HuH-7.5 (cell line): ENCODE results near the gene TNFRSF25.
A peak's percentile ranks its signal among the peaks of the same experiment; 100 is the strongest.
"Not testable (repeated sequence)": the region's sequence is repeated elsewhere in the genome, so short reads cannot be mapped to it uniquely, and the experiment has no call there.

ENCODE experiments used
- DNase-seq: peaks from one replicate; pipeline ENCODE4 v3.0.0; 2011; ENCODE audit warnings: low spot score

The TNFRSF25 gene

DNA sequence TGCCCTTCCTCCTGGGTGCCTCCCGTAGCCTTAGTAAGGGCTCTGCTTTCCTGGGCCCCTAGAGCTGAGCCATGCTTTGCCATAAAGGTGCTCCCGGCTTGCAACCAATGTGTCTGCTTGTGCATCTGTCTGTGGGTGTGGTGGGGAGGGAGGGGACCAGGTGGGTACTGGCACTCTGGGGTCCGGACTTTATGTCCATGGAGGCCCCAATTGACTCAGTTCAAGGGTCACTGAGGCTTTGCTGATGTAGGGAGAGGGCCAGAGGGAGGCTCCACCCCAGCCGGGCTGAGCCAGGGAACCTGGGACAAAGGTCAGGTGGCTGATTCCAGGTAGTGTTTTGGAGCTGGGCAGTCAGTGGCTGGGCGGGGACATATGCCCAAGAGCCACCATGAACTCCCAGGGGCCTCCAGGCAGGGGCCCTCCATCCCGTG, 15.0 kb downstream of the TNFRSF25 start:
- peak; percentile 89 for DNase-seq

DNA sequence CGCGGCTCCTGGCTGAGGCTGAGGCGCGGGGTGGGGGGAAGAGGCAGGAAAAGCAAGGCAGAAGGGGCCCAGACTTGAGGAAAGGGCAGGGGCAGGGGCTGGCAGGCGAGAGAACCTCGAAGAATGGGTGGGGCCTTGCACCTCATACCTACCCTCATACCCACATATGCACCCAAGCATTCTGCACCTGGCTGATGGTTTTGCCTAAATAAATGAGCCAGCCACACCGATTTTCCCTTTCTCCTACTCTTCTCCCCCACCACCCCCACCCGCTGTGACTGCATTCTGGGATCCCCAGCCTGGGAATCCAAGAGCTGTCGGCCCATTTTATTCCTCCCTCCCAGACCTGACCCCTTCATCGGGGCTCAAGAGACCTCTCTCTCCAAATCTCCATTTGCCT, 15.5 kb downstream of the TNFRSF25 start:
- DNase-seq: not testable (repeated sequence)

GRCh38 chr1:6450005-6450450, 15.9 kb downstream of the TNFRSF25 start:
- no peak for DNase-seq

GRCh38 chr1:6448749-6449631, 17.0 kb downstream of the TNFRSF25 start:
- DNase-seq: no peak

GRCh38 chr1:6447818-6448748, 17.9 kb downstream of the TNFRSF25 start:
- no peak for DNase-seq

DNA sequence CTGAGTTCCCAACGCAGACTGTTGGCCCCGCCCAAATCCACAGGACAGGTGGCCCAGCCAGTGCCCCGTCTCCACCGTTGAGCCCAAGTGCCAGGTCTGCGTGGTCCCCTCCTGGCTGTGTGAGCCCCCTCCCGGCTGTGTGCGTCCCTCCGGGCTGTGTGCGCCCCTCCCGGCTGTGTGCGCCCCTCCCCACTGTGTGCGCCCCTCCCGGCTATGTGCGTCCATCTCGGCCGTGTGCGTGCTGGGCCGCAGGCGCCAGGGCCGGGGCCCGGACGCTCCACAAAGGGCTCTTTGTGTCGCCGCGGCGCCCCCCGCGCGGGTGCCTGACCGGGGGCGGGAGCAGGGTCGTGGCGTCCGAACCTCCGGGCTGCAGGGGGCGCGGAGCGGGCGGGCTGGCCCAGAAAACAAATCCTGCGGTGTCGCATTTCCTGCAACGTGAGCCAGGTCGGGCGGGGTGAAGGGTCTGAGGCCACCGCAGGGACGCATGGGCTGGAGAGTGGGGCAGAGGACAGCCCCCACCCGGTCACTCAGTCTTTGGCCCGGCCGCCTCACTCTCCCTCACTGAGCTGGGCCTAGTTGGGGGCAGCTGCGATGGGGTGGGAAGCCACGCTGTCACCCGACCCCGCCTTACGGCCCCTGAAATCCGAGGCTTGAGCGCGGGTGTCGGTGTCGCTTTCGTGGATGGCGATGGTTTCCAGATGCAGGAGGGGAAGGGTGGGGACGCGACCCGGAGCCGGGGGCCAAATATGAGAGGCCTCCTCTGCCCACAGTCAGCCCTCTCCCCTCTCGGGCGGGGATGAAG, 18.8 kb downstream of the TNFRSF25 start:
- no peak for DNase-seq

DNA sequence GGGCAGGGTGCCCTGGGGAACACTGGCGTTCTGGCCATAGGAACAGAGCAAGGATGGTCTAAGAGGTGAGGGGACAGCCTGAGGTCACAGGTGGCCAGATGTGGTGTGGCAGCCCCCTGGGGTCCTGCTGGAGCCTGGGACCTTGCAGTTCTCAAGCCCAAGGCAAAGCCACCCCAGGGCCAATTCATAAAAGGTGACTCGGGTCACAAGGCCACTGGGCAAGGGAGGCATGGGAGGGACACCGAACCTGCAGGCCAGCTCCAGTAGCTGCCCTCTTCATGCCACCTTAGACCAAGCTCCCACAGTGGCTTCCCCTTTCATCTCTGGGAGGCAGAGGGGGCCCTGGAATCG, 19.3 kb downstream of the TNFRSF25 start:
- DNase-seq: no peak

- DNase-seq: not testable (repeated sequence)
Observed at GRCh38 chr1:6445929-6446328, 20.0 kb downstream of the TNFRSF25 start.

DNA sequence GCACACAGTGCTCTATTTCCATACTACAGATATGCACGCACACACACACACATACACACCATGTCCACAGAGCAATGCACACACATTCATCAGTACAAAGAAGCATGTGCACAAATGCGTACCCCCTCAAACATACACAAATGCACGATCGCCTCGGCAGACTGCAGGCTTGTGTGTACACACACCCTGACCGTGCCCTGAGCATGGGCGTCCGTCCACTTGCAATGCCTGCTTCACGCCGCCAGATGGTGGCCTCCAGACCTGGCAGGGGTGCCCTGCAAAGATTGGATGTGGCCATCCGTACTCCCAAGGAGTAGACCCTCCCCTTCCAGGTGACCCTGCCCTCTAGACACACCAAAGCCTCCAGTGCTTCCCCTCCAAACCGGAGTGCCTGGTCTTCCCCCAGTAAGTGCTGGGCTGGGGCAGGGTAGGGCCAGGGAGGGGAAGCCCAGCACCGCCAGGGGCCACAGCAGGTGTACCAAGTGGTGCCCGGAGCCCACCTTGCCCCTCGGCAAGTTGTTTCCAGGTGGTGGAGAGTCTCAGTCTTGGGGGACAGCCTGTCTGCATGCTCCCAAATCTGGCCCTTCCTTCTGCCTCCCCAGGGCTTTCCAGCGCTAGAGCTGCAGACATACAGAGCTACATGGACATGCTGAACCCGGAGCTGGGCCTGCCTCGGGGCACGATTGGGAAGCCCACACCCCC, 20.8 kb downstream of the TNFRSF25 start:
- DNase-seq: no peak

GRCh38 chr1:6444377-6444776, 21.6 kb downstream of the TNFRSF25 start:
- DNase-seq: no peak

- DNase-seq: no peak
Observed at GRCh38 chr1:6443339-6444115, 22.4 kb downstream of the TNFRSF25 start.

DNA sequence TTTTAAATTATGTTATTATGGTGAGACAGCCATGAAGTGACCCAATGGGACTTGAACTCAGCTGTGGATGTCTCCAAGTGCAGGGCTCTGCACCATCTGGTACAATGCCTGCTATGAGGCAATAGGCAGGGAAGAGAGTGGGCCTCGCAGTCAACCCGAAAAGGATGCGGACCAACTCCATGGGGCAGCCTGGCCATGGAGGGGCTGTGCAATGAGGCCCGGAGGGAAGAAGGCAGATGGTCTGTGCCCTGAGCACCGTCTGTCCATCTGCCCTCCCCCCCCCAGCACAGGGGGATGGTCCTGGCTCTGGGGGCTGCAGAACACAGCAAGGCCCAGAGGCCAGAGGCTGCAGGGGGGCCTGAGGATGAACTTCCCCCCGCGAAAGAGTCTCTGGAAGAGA, 24.4 kb downstream of the TNFRSF25 start:
- DNase-seq: no peak

- DNase-seq: peak; percentile 69
Observed at GRCh38 chr1:6440198-6441126, 25.5 kb downstream of the TNFRSF25 start.

GRCh38 chr1:6438047-6438525, 27.9 kb downstream of the TNFRSF25 start:
- DNase-seq: peak; percentile 91

DNA sequence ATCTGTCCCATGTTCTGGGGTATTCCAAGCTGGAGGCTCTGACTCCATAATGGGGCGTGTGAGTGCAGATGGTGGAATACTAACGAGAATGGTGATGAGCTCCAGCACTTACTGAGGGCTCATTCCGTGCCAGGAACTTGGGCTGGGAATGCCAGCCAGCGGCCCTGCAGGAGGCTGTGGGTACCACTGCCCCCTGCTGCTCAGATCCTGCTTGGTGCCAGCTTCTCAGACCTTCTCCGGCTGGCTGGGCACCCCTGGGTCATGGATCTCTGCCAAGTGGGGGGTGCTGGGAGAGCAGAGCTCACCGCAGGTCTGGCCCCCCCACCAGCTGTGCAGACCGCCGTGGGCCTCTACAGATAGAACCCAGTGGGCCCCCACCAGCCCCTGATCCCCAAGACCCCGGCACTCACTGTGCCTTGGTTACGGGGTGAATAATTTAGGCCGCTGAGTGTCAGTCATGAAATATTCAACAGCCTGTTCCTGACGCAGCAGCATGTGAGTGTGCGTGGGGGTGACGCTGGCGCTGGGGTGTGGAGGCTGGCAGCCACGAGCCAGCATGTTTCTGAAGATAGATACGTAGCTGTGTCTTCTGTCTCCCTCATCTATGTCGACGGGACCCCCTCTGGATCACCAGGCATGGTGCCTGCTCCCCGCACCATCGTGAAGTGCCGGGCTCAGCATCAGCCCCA, 28.8 kb downstream of the TNFRSF25 start:
- DNase-seq: not testable (repeated sequence)

DNA sequence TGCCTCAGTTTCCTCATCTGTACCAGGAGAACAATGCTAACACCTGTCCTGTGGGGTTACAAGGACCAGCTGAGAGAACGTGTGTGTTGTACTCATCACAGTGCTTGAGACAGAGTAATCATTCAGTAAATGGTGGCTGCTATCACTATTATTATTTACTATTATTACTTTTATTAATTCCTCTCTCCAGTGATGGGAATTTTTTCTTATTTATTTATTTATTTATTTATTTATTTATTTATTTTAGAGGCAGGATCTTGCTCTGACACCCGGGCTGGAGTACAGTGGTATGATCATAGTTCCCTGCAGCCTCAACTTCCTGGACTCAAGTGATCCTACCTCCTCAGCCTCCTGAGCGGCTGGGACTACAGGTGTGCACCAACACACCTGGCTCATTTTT, 29.7 kb downstream of the TNFRSF25 start:
- not testable (repeated sequence) for DNase-seq

- no peak for DNase-seq
Observed at GRCh38 chr1:6435547-6435946, 30.4 kb downstream of the TNFRSF25 start.

- DNase-seq: no peak
Observed at GRCh38 chr1:6435129-6435528, 30.8 kb downstream of the TNFRSF25 start.

DNA sequence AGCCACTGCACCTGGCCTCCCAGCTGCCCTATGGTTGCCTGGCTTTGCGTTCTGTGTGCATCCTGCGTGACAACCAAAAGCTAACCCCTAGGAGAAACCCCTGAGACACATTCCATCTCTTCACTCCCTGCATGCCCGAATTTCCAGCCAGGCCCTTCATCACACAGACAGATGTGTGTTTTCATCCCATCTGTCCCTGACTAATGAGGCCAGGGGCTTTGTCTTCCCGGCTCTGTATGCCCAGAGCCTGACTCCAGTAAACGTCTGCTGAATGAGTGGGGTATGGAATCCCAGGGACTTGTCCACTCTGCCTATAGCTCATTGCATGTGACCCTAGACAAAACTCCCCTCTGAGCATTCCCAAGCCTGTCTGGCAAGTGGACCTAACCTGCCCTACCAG, 31.8 kb downstream of the TNFRSF25 start:
- DNase-seq: no peak
